Lower leg skin (tissue), 4 donors: ENCODE results near the gene CNTNAP5. TPM values are rescaled to one million over a fixed set of nuclear protein-coding genes. Genes with fewer than 3 reads are reported as not detected.

Source experiments
- DNase-seq, 2 donors: peaks; one replicate each; pipeline ENCODE4 v3.0.0-alpha.2; 2019; ENCODE audit warnings: low spot score in 2 of 2
- H3K4me3 ChIP-seq: fragments of 200-600 bp; sonication (generic); 2 replicates; pipeline ENCODE4 v1.5.1; 2017; ENCODE audit warnings: mild to moderate bottlenecking, low read depth; ENCODE audit not compliant: poor library complexity, severe bottlenecking
- CTCF ChIP-seq, 3 donors: fragments of 450-650 bp; IDR thresholded peaks; one replicate each; pipeline ENCODE4 v1.5.1; 2016; ENCODE audit warnings: antibody characterized with exemption in 3 of 3, mild to moderate bottlenecking in 3 of 3, moderate library complexity in 2 of 3
- POLR2A ChIP-seq, 2 donors: fragments of 450-650 bp; IDR thresholded peaks; one replicate each; pipeline ENCODE4 v1.6.1; 2016 to 2017; ENCODE audit warnings: antibody characterized with exemption in 2 of 2, mild to moderate bottlenecking in 1 of 2, moderate library complexity in 1 of 2
- WGBS, 2 donors: methylation state at CpG; one replicate each; pipeline ENCODE4 v1.1.5; 2018; 5-methylcytosine and 5-hydroxymethylcytosine counted together
- intact Hi-C: fragments of 100-400 bp; cut with DNase I; formaldehyde crosslinking; loops from one replicate; pipeline ENCODE4 v1.15.0; 2023; ENCODE audit warnings: low total_unique reads
- total RNA-seq, 4 donors: library from RNA; depleted of rRNA; stranded (reverse); fragments of >200 nt; gene quantifications; one replicate each; pipeline ENCODE4 v1.1.0, GENCODE V29; 2016

CNTNAP5 gene
- total RNA-seq, 4 donors from 2014 or later: not detected

- DNase-seq: no peak
- WGBS, 2 donors: 68 to 75% methylated on average over 2 of the region's 2 CpGs
- intact Hi-C loops: no loop called here
- no peak overlapping the region for H3K4me3 ChIP-seq
- no peak for TF ChIP-seq CTCF (IDR thresholded peaks at IDR 0.05)
- TF ChIP-seq POLR2A (IDR thresholded peaks at IDR 0.05): no peak
Observed at GRCh38 chr2:124824441-124824840, 799.4 kb downstream of the CNTNAP5 start.

GRCh38 chr2:124832521-124832920 lies 807.4 kb downstream of the CNTNAP5 start:
- H3K4me3 ChIP-seq: no peak overlapping the region
- TF ChIP-seq POLR2A (IDR thresholded peaks at IDR 0.05) (no peak), CTCF (IDR thresholded peaks at IDR 0.05) (no peak)
- 64 to 88% methylated on average over 2 of the region's 2 CpGs for WGBS, 2 donors
- DNase-seq: no peak
- intact Hi-C loops: no loop called here

- intact Hi-C loops: no loop called here
- whole genome bisulfite sequencing, 2 donors: 27 to 43% methylated on average over 1 of the region's 1 CpG
Observed at GRCh38 chr2:124834331-124834730, 809.2 kb downstream of the CNTNAP5 start.

GRCh38 chr2:124835331-124835730 lies 810.2 kb downstream of the CNTNAP5 start:
- DNase-seq: no peak
- no peak for TF ChIP-seq POLR2A (IDR thresholded peaks at IDR 0.05)
- no peak for TF ChIP-seq CTCF (IDR thresholded peaks at IDR 0.05)
- no peak overlapping the region for H3K4me3 ChIP-seq
- 69 to 72% methylated on average over 4 of the region's 4 CpGs for WGBS, 2 donors
- intact Hi-C loops: no loop called here

More at GRCh38 chr2:124834331-124834730, 809.2 kb downstream of the CNTNAP5 start:
- no peak for DNase-seq
- no peak for TF ChIP-seq POLR2A (IDR thresholded peaks at IDR 0.05)
- H3K4me3 ChIP-seq: no peak overlapping the region

GRCh38 chr2:124836416-124836815 lies 811.3 kb downstream of the CNTNAP5 start:
- TF ChIP-seq CTCF (IDR thresholded peaks at IDR 0.05) (no peak), POLR2A (IDR thresholded peaks at IDR 0.05) (no peak)
- DNase-seq: no peak
- 27 to 35% methylated on average over 3 of the region's 3 CpGs for WGBS, 2 donors
- no peak overlapping the region for H3K4me3 ChIP-seq
- intact Hi-C loops: no loop called here

- WGBS, 2 donors: 74 to 76% methylated on average over 2 of the region's 2 CpGs
Observed at GRCh38 chr2:124837496-124837895, 812.4 kb downstream of the CNTNAP5 start.

More at GRCh38 chr2:124837496-124837895, 812.4 kb downstream of the CNTNAP5 start:
- intact Hi-C loops: no loop called here
- H3K4me3 ChIP-seq: no peak overlapping the region
- DNase-seq: no peak
- TF ChIP-seq CTCF (IDR thresholded peaks at IDR 0.05): no peak
- TF ChIP-seq POLR2A (IDR thresholded peaks at IDR 0.05): no peak
